Suprapubic skin (tissue), 4 donors: Measurements from ENCODE around the gene CENPA. TPM values are rescaled to one million over a fixed set of nuclear protein-coding genes. Genes with fewer than 3 reads are reported as not detected.
A peak's percentile ranks its signal among the peaks of the same experiment; 100 is the strongest.

Source experiments
- DNase-seq, 2 donors: peaks; one replicate each; pipeline ENCODE4 v3.0.0-alpha.2; 2019; ENCODE audit warnings: low spot score in 2 of 2
- H3K27ac ChIP-seq: fragments of 200-600 bp; sonication (generic); one replicate; pipeline ENCODE4 v1.5.1; 2019
- H3K27me3 ChIP-seq: fragments of 200-600 bp; sonication (generic); one replicate; pipeline ENCODE4 v1.5.1; 2019
- H3K36me3 ChIP-seq: fragments of 200-600 bp; sonication (generic); one replicate; pipeline ENCODE4 v1.5.1; 2019
- H3K4me1 ChIP-seq: fragments of 200-600 bp; sonication (generic); one replicate; pipeline ENCODE4 v1.5.1; 2019
- H3K4me3 ChIP-seq: fragments of 200-600 bp; sonication (generic); one replicate; pipeline ENCODE4 v1.5.1; 2019; ENCODE audit warnings: mild to moderate bottlenecking
- H3K9me3 ChIP-seq: fragments of 200-600 bp; sonication (generic); one replicate; pipeline ENCODE4 v1.5.1; 2019
- EP300 ChIP-seq: sonication (generic); formaldehyde crosslinking; IDR thresholded peaks from one replicate; pipeline ENCODE4 v1.6.1; 2017; ENCODE audit warnings: antibody characterized with exemption
- POLR2A ChIP-seq, 2 donors: fragments of 450-650 bp; IDR thresholded peaks; one replicate each; pipeline ENCODE4 v1.6.1; 2017; ENCODE audit warnings: antibody characterized with exemption in 2 of 2, mild to moderate bottlenecking in 2 of 2, moderate library complexity in 2 of 2
- POLR2AphosphoS5 ChIP-seq, 3 donors: sonication (generic); formaldehyde crosslinking; IDR thresholded peaks; one replicate each; pipeline ENCODE4 v1.6.1; 2017; ENCODE audit warnings: antibody characterized with exemption in 3 of 3
- WGBS: methylation state at CpG from one replicate; pipeline ENCODE4 v1.1.5; 2018; 5-methylcytosine and 5-hydroxymethylcytosine counted together
- total RNA-seq, 4 donors: library from RNA; depleted of rRNA; stranded (reverse); fragments of >200 nt; gene quantifications; one replicate each; pipeline ENCODE4 v1.1.0, GENCODE V29; 2016
- TF ChIP-seq, protein P1 (sequence below), 2 donors: fragments of 200-600 bp in 1 of 2; fragments of 450-650 bp in 1 of 2; sonication (generic) in 1 of 2; IDR thresholded peaks; one replicate each; pipeline ENCODE4 v1.5.1; 2016 to 2019; ENCODE audit warnings: antibody characterized with exemption in 2 of 2, mild to moderate bottlenecking in 1 of 2, moderate library complexity in 1 of 2

Gene CENPA
- total RNA-seq, 4 donors from 2014 or later: 1.9 to 3.9 (median 3.0) TPM

DNA sequence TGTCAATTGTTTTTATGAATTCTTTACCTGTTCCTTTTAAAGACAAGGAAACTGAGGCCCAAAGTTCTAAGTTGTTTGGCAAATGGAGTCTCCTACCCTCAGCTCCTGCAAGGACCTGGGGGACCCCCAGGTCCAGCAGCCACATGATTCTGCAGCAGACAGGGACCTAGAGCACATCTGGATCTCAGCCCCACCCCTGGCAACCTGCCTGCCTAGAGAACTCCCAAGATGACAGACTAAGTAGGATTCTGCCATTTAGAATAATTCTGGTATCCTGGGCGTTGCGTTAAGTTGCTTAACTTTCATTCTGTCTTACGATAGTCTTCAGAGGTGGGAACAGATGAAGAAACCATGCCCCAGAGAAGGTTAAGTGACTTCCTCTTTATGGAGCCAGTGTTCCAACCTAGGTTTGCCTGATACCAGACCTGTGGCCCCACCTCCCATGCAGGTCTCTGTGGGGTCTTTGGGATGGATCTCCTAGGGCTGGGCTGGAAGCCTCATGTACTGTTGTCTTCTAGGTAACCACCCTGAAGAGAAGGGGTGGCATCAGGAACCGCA, 5.6 kb upstream of the CENPA start:
- 56% methylated on average over 3 of the region's 4 CpGs for WGBS
- H3K9me3 ChIP-seq: no peaks in the 10 kb centered on the region
- H3K27me3 ChIP-seq: no peaks in the 10 kb centered on the region
- H3K4me1 ChIP-seq: peaks cover 42% of the 10 kb centered on the region
- peaks cover 62% of the 10 kb centered on the region for H3K36me3 ChIP-seq
- H3K4me3 ChIP-seq: no peak overlapping the region
- TF ChIP-seq, protein P1, sequence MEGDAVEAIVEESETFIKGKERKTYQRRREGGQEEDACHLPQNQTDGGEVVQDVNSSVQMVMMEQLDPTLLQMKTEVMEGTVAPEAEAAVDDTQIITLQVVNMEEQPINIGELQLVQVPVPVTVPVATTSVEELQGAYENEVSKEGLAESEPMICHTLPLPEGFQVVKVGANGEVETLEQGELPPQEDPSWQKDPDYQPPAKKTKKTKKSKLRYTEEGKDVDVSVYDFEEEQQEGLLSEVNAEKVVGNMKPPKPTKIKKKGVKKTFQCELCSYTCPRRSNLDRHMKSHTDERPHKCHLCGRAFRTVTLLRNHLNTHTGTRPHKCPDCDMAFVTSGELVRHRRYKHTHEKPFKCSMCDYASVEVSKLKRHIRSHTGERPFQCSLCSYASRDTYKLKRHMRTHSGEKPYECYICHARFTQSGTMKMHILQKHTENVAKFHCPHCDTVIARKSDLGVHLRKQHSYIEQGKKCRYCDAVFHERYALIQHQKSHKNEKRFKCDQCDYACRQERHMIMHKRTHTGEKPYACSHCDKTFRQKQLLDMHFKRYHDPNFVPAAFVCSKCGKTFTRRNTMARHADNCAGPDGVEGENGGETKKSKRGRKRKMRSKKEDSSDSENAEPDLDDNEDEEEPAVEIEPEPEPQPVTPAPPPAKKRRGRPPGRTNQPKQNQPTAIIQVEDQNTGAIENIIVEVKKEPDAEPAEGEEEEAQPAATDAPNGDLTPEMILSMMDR (IDR thresholded peaks at IDR 0.05): no peak
- no peak for TF ChIP-seq POLR2AphosphoS5 (IDR thresholded peaks at IDR 0.05)
- no peak for TF ChIP-seq POLR2A (IDR thresholded peaks at IDR 0.05)
- no peak for TF ChIP-seq EP300
- H3K27ac ChIP-seq: peak overlapping the region; percentile 57
- DNase-seq: peak in 1 of 2 donors; percentile 75

DNA sequence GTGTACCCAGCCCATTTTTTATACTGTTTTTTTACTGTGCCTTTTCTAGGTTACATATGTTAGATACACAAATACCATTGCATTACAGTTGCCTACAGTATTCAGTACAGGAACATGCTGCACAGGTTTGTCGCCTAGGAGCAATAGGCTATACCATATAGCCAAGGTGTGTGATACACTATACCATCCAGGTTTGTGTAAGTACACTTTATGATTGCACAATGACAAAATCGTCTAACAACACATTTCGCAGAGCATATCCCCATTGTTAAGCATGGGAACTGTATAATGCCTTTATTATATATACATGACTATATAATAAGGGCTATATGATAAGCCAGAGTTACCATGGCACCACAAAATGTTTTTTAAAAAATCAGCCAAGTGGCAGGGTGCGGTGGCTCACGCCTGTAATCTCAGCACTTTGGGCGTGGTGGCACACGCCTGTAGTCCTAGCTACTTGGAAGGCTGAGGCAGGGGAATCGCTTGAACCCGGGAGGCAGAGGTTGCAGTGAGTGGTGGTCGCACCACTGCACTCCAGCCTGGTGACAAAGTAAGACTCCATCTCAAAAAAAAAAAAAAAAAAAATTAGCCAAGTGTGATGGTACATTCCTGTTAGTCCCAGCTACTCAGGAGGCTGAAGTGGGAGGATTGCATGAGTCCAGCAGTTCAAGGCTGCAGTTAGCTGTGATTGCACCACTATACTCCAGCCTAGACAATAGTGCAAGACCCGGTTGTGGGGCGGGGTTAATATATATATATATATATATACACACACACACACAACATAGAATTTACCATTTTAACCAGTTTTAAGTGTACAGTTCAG, 2.8 kb upstream of the CENPA start:
- WGBS: 52% methylated on average over 12 of the region's 12 CpGs

DNA sequence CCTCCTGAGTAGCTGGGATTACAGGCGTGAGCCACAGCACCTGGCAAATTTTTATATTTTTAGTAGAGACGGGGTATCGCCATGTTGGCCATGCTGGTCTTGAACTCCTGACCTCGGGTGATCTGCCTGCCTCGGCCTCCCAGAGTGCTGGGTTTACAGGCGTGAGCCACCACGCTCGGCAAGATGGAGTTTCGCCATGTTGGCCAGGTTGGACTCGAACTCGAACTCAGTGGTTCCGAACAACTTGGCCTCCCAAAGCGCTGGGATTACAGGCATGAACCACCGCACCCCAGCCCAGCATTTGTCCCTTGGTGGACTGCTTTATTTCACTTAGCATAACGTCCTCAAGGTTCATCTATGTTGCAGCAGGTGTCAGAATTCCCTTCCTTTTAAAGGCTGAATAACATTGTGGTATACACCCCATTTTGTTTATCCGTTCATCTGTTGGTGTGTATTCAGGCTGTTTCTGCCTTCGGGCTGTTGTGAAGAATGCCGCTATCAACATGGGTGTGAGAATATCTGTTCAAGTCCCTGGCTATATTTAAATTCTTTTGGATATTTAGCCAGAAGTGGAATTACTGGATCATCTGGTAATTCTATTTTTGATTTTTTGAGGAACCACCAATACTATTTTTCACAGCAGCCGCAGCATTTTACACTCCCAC, 1.2 kb upstream of the CENPA start:
- peaks cover 18% of the 10 kb centered on the region for H3K36me3 ChIP-seq
- 72% methylated on average over 12 of the region's 19 CpGs for WGBS
- peak overlapping the region; percentile 66 for H3K27ac ChIP-seq
- H3K4me3 ChIP-seq: peak overlapping the region; percentile 76
- H3K4me1 ChIP-seq: peaks cover 42% of the 10 kb centered on the region
- H3K9me3 ChIP-seq: no peaks in the 10 kb centered on the region
- no peaks in the 10 kb centered on the region for H3K27me3 ChIP-seq
- DNase-seq: no peak
- no peak for TF ChIP-seq POLR2A (IDR thresholded peaks at IDR 0.05)
- peak in 2 of 3 donors; percentile 16 to 19 for TF ChIP-seq POLR2AphosphoS5 (IDR thresholded peaks at IDR 0.05)

More for the DNA sequence above, 2.8 kb upstream of the CENPA start:
- H3K9me3 ChIP-seq: no peaks in the 10 kb centered on the region
- H3K4me1 ChIP-seq: peaks cover 48% of the 10 kb centered on the region
- peak overlapping the region; percentile 43 for H3K27ac ChIP-seq
- DNase-seq: no peak
- TF ChIP-seq POLR2AphosphoS5 (IDR thresholded peaks at IDR 0.05): no peak
- TF ChIP-seq POLR2A (IDR thresholded peaks at IDR 0.05): no peak
- TF ChIP-seq, protein P1 (IDR thresholded peaks at IDR 0.05): no peak
- no peak for TF ChIP-seq EP300
- H3K27me3 ChIP-seq: no peaks in the 10 kb centered on the region
- no peak overlapping the region for H3K4me3 ChIP-seq
- H3K36me3 ChIP-seq: peaks cover 34% of the 10 kb centered on the region

DNA sequence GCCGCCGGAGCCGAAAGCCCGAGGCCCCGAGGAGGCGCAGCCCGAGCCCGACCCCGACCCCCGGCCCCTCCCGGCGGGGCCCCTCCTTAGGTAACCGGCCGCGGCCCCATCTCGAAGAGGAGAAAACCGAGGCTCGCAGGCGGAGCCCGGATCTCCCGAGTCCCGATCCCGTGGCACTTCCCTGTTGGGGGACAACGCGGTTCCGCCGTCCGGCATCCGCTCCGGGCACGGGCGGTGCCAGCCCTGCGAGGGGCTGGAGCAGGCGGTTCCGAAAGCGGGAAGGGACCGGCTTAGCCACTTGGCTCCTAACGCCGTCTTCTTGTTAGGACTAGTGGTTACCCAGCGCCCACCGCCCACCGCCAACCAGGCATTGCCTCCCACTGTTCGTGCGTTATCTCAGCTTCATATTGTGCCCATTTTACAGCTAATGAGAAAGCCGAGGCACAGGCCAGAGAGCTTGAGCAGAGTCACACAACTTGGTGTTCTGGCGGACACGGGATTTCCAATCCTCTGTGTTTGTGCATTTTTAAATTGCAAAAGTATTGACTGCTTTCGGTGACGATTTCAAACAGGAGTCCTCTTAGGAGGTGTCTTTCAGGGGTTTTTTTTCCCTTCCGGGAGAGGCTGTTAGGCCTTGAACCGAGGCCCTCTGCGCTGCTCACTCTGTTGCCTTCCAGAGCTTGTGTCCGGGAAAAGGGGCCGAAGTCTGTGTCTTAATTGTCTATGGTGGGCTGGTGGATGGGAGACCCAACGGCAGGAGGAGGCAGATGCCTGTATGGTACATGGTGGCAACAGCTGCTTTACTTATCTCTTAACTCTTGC, 562 bp downstream of the CENPA start:
- Histone ChIP-seq H3K9me3 (no peaks in the 10 kb centered on the region), H3K4me3 (peak overlapping the region; percentile 76), H3K27me3 (no peaks in the 10 kb centered on the region), H3K27ac (no peak overlapping the region), H3K4me1 (peaks cover 33% of the 10 kb centered on the region), H3K36me3 (peaks cover 2% of the 10 kb centered on the region)
- TF ChIP-seq POLR2A (IDR thresholded peaks at IDR 0.05) (no peak), EP300 (no peak), POLR2AphosphoS5 (IDR thresholded peaks at IDR 0.05) (no peak)
- TF ChIP-seq, protein P1 (IDR thresholded peaks at IDR 0.05): no peak
- DNase-seq: no peak
- WGBS: 11% methylated on average over 18 of the region's 55 CpGs

DNA sequence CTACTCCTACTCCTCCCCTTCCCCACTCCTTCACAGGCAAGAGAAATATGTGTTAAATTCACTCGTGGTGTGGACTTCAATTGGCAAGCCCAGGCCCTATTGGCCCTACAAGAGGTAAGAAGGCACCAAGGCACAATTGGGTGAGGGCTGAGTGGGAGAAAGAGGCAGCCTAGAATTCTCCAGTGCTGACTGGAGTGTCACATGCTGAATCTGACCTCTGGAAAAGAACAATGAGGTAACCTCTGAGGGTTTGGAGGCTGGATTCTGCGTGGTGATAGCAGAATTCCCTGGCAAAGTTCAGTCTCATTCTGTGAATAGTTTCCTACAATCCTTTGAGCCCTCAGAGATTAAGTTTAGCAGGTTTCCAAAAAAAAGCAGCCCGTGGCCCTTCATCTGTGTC, 6.9 kb downstream of the CENPA start:
- Histone ChIP-seq H3K4me3 (no peak overlapping the region), H3K27me3 (no peaks in the 10 kb centered on the region), H3K9me3 (no peaks in the 10 kb centered on the region), H3K4me1 (no peaks in the 10 kb centered on the region), H3K27ac (no peak overlapping the region), H3K36me3 (no peaks in the 10 kb centered on the region)
- DNase-seq: no peak
- TF ChIP-seq EP300 (no peak), POLR2A (IDR thresholded peaks at IDR 0.05) (no peak), POLR2AphosphoS5 (IDR thresholded peaks at IDR 0.05) (no peak)
- TF ChIP-seq, protein P1 (IDR thresholded peaks at IDR 0.05): no peak
- WGBS: 100% methylated on average over 3 of the region's 3 CpGs
